ENCODE results near the gene MAGOHB.

- TF ChIP-seq CTCF (IDR thresholded peaks at IDR 0.05) (no peak), POLR2A (IDR thresholded peaks at IDR 0.05) (no peak), EP300 (IDR thresholded peaks at IDR 0.05) (no peak)
Observed at GRCh38 chr12:10559244-10559643, 54.2 kb downstream of the MAGOHB start.
